K562 (cell line): ENCODE data around the gene TMEM191C. TPM values are rescaled to one million over a fixed set of nuclear protein-coding genes. Genes with fewer than 3 reads are reported as not detected.
"Not testable (repeated sequence)": the region's sequence is repeated elsewhere in the genome, so short reads cannot be mapped to it uniquely, and the experiment has no call there.

Experiments used
- ATAC-seq: fragments of 200-7000 bp; cut with Tn5 transposase; 3 replicates; pipeline ENCODE4 v1.9.1; 2020; ENCODE audit warnings: moderate library complexity
- BruUV-seq: library from RNA; stranded (reverse); fragments of 400-500 nt; replicated peaks from 2 replicates; lab custom pipeline; 2021; lab: Mats Ljungman, UMichigan
- CTCF ChIA-PET: fragments of 300-600 bp; formaldehyde crosslinking; extraction: SDS; loops from one replicate; lab custom pipeline; 2021; ENCODE audit warnings: low intra/inter-chr PET ratio; lab: Yijun Ruan, JAX
- POLR2A ChIA-PET: fragments of 300-600, 350-650 bp; sonication (Branson Sonifier 250); formaldehyde crosslinking; extraction: SDS; loops from one replicate; lab custom pipeline; 2021; ENCODE audit warnings: antibody characterized with exemption, inconsistent platforms; lab: Yijun Ruan, JAX
- DNase-seq, 4 experiments: peaks; one replicate each; pipeline versions ENCODE4 v3.0.0 to v3.0.0-alpha.2; 2011 to 2018; ENCODE audit warnings: low spot score in 3 of 4, mixed read lengths in 3 of 4; ENCODE audit errors: extremely low read depth in 1 of 4
- FAIRE-seq: peaks from 2 replicates; lab custom pipeline; 2011; peaks lifted over from hg19 to GRCh38; lab: Jason Lieb, UNC
- H2AFZ ChIP-seq: 2 replicates; pipeline ENCODE4 v1.6.0; 2011; ENCODE audit warnings: low read depth, low read length, control low read depth, inconsistent platforms
- H3K27ac ChIP-seq: fragments of 200-600 bp; 3 replicates; pipeline ENCODE4 v1.8.0; 2011; ENCODE audit warnings: low read depth, mild to moderate bottlenecking, control low read depth, inconsistent platforms, low read length, moderate library complexity, mixed read lengths; ENCODE audit errors: extremely low read depth
- H3K27me3 ChIP-seq, 2 experiments: fragments of 300-600 bp in 1 of 2; 2 replicates in 1 of 2; 3 replicates in 1 of 2; pipeline versions ENCODE4 v1.6.0 to v1.8.0; 2011; ENCODE audit warnings: inconsistent platforms in 2 of 2, low read length in 2 of 2, mild to moderate bottlenecking in 1 of 2, mixed read lengths in 1 of 2, moderate library complexity in 1 of 2; ENCODE audit not compliant: control insufficient read depth in 2 of 2, insufficient read depth in 2 of 2
- H3K36me3 ChIP-seq: fragments of 300-600 bp; 3 replicates; pipeline ENCODE4 v1.8.0; 2011; ENCODE audit warnings: mild to moderate bottlenecking, low read length, inconsistent platforms; ENCODE audit not compliant: control insufficient read depth, insufficient read depth
- H3K4me1 ChIP-seq, 2 experiments: fragments of 200-600 bp in 1 of 2; replicated peaks in 1 of 2; 2 replicates in 1 of 2; 3 replicates in 1 of 2; pipeline versions ENCODE4 v1.5.1 to v1.8.0; 2011; ENCODE audit warnings: inconsistent platforms in 2 of 2, low read length in 2 of 2, mild to moderate bottlenecking in 1 of 2, mixed read lengths in 1 of 2, moderate library complexity in 1 of 2; ENCODE audit not compliant: control insufficient read depth in 2 of 2, insufficient read depth in 2 of 2
- H3K4me2 ChIP-seq: 2 replicates; pipeline ENCODE4 v1.6.1; 2011; ENCODE audit warnings: low read length, control low read depth, inconsistent platforms, mixed read lengths; ENCODE audit not compliant: insufficient read depth
- H3K4me3 ChIP-seq: fragments of 200-600 bp; sonication (generic), shearing (Covaris generic); 2 replicates; pipeline ENCODE4 v1.5.1; 2016; ENCODE audit warnings: control low read depth, inconsistent platforms
- H3K79me2 ChIP-seq: fragments of 200-600 bp; 3 replicates; pipeline ENCODE4 v1.8.0; 2011; ENCODE audit warnings: low read length, inconsistent platforms; ENCODE audit not compliant: control insufficient read depth, insufficient read depth
- H3K9ac ChIP-seq, 2 experiments: 2 replicates each; pipeline versions ENCODE4 v1.6.0 to v1.6.1; 2011; ENCODE audit warnings: low read depth in 2 of 2, low read length in 2 of 2, control low read depth in 1 of 2, inconsistent platforms in 1 of 2, mild to moderate bottlenecking in 1 of 2, mixed read lengths in 1 of 2; ENCODE audit not compliant: insufficient read depth in 1 of 2
- H3K9me1 ChIP-seq: one replicate; pipeline ENCODE4 v1.6.0; 2011; ENCODE audit warnings: inconsistent platforms, mild to moderate bottlenecking, low read length, moderate library complexity; ENCODE audit not compliant: control insufficient read depth, insufficient read depth
- H3K9me3 ChIP-seq: replicated peaks from 2 replicates; pipeline ENCODE4 v1.5.1; 2011; ENCODE audit warnings: low read depth, low read length, inconsistent platforms; ENCODE audit not compliant: control insufficient read depth, insufficient read depth
- H4K20me1 ChIP-seq: replicated peaks from 2 replicates; pipeline ENCODE4 v1.6.1; 2011; ENCODE audit warnings: low read length, inconsistent platforms, mixed read lengths; ENCODE audit not compliant: control insufficient read depth, insufficient read depth
- CBX3 ChIP-seq, 2 experiments: IDR thresholded peaks; 1 replicate in 1 of 2; 2 replicates in 1 of 2; pipeline ENCODE4 v1.6.1; 2012; ENCODE audit warnings: inconsistent platforms in 2 of 2, low read length in 2 of 2, borderline replicate concordance in 1 of 2, control low read depth in 1 of 2
- ESRRA ChIP-seq: fragments of 450-650 bp; IDR thresholded peaks from 2 replicates; pipeline ENCODE4 v1.6.1; 2014; ENCODE audit warnings: low read depth, mild to moderate bottlenecking, moderate library complexity, borderline replicate concordance
- GABPA ChIP-seq: fragments of 200-800 bp; sonication (Bioruptor generic); conservative IDR thresholded peaks from 2 replicates; pipeline ENCODE4 v1.6.1; 2016; ENCODE audit warnings: low read depth, missing genetic modification characterization, missing compliant biosample characterization
- KLF6 ChIP-seq: fragments of 250-450 bp; sonication (Bioruptor Pico); IDR thresholded peaks from 2 replicates; pipeline ENCODE4 v1.4.0; 2020; ENCODE audit warnings: mild to moderate bottlenecking, moderate library complexity, borderline replicate concordance
- MAZ ChIP-seq, 2 experiments: fragments of 450-650 bp in 1 of 2; sonication (generic) in 1 of 2; formaldehyde crosslinking; IDR thresholded peaks in 1 of 2; conservative IDR thresholded peaks in 1 of 2; 2 replicates each; pipeline versions ENCODE4 v1.4.0 to v1.5.0; 2020; ENCODE audit warnings: mild to moderate bottlenecking in 1 of 2, missing genetic modification reagents in 1 of 2
- NFIC ChIP-seq: fragments of 450-650 bp; IDR thresholded peaks from 2 replicates; pipeline ENCODE4 v1.6.1; 2017; ENCODE audit warnings: mild to moderate bottlenecking, inconsistent platforms
- PHF8 ChIP-seq: fragments of 200-600 bp; sonication (generic); IDR thresholded peaks from 2 replicates; pipeline ENCODE4 v1.6.1; 2012; ENCODE audit warnings: mixed run types, mild to moderate bottlenecking, inconsistent platforms, low read length, moderate library complexity, borderline replicate concordance
- RFX1 ChIP-seq: fragments of 450-650 bp; IDR thresholded peaks from 2 replicates; pipeline ENCODE4 v1.6.1; 2016; ENCODE audit warnings: mild to moderate bottlenecking, moderate library complexity
- SIN3A ChIP-seq, 2 experiments: fragments of 150-350 bp in 1 of 2; IDR thresholded peaks; 2 replicates each; pipeline ENCODE4 v1.6.1; 2011 to 2016; ENCODE audit warnings: borderline replicate concordance in 2 of 2, low read depth in 2 of 2, low read length in 2 of 2, mild to moderate bottlenecking in 2 of 2, moderate library complexity in 2 of 2; ENCODE audit not compliant: control insufficient read depth in 1 of 2
- SPI1 ChIP-seq: IDR thresholded peaks from 2 replicates; pipeline ENCODE4 v1.6.1; 2011; ENCODE audit warnings: low read depth, low read length, control low read depth, borderline replicate concordance
- TRIM28 ChIP-seq: fragments of 450-650 bp; IDR thresholded peaks from 2 replicates; pipeline ENCODE4 v1.6.1; 2017
- ZFP36 ChIP-seq: fragments of 150-350 bp; IDR thresholded peaks from 2 replicates; pipeline ENCODE4 v1.6.1; 2018; ENCODE audit warnings: low read length, low read depth; ENCODE audit not compliant: partially characterized antibody
- ZKSCAN1 ChIP-seq: fragments of 150-350 bp; IDR thresholded peaks from 2 replicates; pipeline ENCODE4 v1.6.1; 2016; ENCODE audit warnings: low read depth, low read length
- ZNF57 ChIP-seq: fragments of 450-650 bp; formaldehyde crosslinking; IDR thresholded peaks from 2 replicates; pipeline ENCODE4 v1.4.0; 2020; ENCODE audit warnings: mild to moderate bottlenecking, moderate library complexity
- WGBS: fragments of 100-300 bp; shearing (Covaris generic); methylation state at CpG from one replicate; pipeline ENCODE4 v1.1.6; 2016; ENCODE audit warnings: low coverage, mixed read lengths; ENCODE audit not compliant: insufficient coverage; ENCODE audit errors: missing lambda C conversion rate; 5-methylcytosine and 5-hydroxymethylcytosine counted together
- in situ Hi-C: fragments of 300-500 bp; cut with MboI; formaldehyde crosslinking; loops from 4 replicates; pipeline ENCODE4 v1.15.0; 2018; ENCODE audit warnings: inconsistent platforms, mixed read lengths
- intact Hi-C: fragments of 100-400 bp; cut with micrococcal nuclease; formaldehyde crosslinking; loops from 2 replicates; pipeline ENCODE4 v1.14.2; 2022
- polyA plus RNA-seq, 8 experiments: library from polyadenylated mRNA; depleted of rRNA in 4 of 8; stranded (reverse) in 5 of 8; unstranded in 3 of 8; fragments of >200 nt; fragmentation: Nextera tagmentation in 2 of 8; fragmentation: Illumina TruSeq in 1 of 8; extraction: Ambion mirVana in 2 of 8; extraction: Trizol in 1 of 8; gene quantifications; 2 replicates each; pipeline versions ENCODE4 v1.2.1 to v1.2.3, GENCODE V29; 2011 to 2014; ENCODE audit warnings: inconsistent platforms in 1 of 8, missing spikeins in 1 of 8
- total RNA-seq, 7 experiments: library from RNA; depleted of rRNA in 6 of 7; stranded (reverse); fragments of >200 nt in 6 of 7; fragmentation: Illumina TruSeq in 2 of 7; extraction: Trizol in 2 of 7; gene quantifications; 2 replicates each; pipeline versions ENCODE4 v1.2.1 to v1.2.3, GENCODE V29; 2011 to 2021; ENCODE audit warnings: low replicate concordance in 1 of 7
- TF ChIP-seq, protein P1 (sequence below): sonication (generic); formaldehyde crosslinking; IDR thresholded peaks from 2 replicates; pipeline ENCODE4 v1.8.0; 2022; ENCODE audit warnings: missing genetic modification reagents, mild to moderate bottlenecking, moderate library complexity, borderline replicate concordance
- TF ChIP-seq, protein P2 (sequence below): fragments of 200-800 bp; sonication (Bioruptor generic); IDR thresholded peaks from 2 replicates; pipeline ENCODE4 v1.6.1; 2017; ENCODE audit warnings: missing genetic modification characterization, missing compliant biosample characterization
- TF ChIP-seq, protein P3 (sequence below): fragments of 450-650 bp; IDR thresholded peaks from 2 replicates; pipeline ENCODE4 v1.6.1; 2016

TMEM191C gene
- total and polyA plus RNA-seq, 9 of the 15 experiments (the other 6 are each of a cell fraction or from before 2014, with no cell fraction given): 0.15 to 7.1 (median 1.1) TPM

DNA sequence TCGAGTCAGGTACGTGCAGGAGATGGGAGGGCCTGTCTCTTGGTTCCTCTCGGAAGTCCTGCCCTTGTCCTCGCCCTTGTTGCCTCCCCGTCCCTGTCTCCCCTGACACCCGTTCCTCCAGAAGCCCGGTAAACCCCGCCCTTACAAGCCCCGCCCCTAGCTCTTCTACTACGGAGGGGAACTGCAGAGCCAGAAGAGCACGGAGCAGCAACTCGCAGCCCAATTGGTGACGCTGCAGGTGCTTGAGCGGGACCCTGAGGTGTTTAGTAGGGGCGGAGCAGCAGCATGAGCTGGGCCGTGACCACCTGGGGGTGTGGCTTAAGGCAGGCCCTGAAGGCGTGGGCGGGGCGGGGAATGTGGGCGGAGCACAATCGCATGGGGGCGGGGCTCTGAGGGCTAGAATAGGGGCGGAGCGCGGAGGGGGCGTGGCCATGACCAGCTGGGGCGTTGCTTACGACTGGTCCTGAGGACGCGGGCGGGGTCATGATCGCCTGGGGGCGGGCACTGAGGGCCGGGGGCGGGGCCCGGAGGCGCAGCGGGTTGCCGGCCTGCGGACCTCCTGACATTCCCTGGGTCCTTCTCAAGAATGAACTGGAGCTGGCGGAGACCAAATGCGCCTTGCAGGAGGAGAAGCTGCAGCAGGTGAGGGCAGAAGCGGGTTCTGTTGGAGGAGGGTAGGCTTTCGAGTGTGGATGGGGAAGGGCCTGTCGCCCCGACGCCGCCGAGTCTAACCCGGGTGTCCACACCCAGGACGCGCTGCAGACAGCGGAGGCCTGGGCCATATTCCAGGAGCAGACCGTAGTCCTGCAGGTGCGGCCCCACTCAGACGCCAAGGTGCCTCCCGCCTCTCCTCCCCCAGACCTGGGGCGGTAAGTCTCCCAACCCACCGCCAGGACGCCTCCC, 1.3 kb downstream of the TMEM191C start:
- H3K79me2 ChIP-seq, H3K9me3 ChIP-seq, BruUV-seq, H3K9me1 ChIP-seq, intact Hi-C loops, H3K36me3 ChIP-seq, H4K20me1 ChIP-seq, CTCF ChIA-PET, in situ Hi-C loops, H3K27me3 ChIP-seq, POLR2A ChIA-PET: not testable (repeated sequence)
- WGBS: under 1% methylated on average over 19 of the region's 60 CpGs
- Histone ChIP-seq H2AFZ (peak overlapping the region; percentile 74), H3K9ac (peak overlapping the region; percentile 26 to 86; a peak in 3 of 4 replicates), H3K4me3 (peak overlapping the region; percentile 42), H3K4me2 (peak overlapping the region; percentile 42; the same call in 1 of the 2 replicates), H3K4me1 (peaks cover 0 to 11% of the 10 kb centered on the region in 2 experiments; a peak in 2 of 5 replicates), H3K27ac (peak overlapping the region; percentile 44; the same call in 1 of the 3 replicates)
- DNase-seq: peak in 1 of 4 experiments; percentile 99
- peak; percentile 19 for FAIRE-seq
- peak; percentile 97 for ATAC-seq
- peak; percentile 90 for TF ChIP-seq ZFP36
- 0 out of 4 replicates have a peak, but pooled peaks of 1 of the 2 experiments have one; percentile 34 for TF ChIP-seq SIN3A (IDR thresholded peaks at IDR 0.05; ENCODE audit: borderline replicate concordance in 2 of 2, control insufficient read depth in 1 of 2, low read depth in 2 of 2, low read length in 2 of 2)
- TF ChIP-seq TRIM28: peak; percentile 18; the same call in 1 of the 2 replicates
- peak in 1 of 2 experiments; percentile 23; a peak in 1 of 3 replicates for TF ChIP-seq CBX3 (IDR thresholded peaks at IDR 0.05; ENCODE audit: borderline replicate concordance in 1 of 2, low read length in 2 of 2)
- peak; percentile 76 for TF ChIP-seq KLF6 (CRISPR knock-in tag)
- TF ChIP-seq ESRRA: peak; percentile 14; the same call in 1 of the 2 replicates
- TF ChIP-seq, protein P1, sequence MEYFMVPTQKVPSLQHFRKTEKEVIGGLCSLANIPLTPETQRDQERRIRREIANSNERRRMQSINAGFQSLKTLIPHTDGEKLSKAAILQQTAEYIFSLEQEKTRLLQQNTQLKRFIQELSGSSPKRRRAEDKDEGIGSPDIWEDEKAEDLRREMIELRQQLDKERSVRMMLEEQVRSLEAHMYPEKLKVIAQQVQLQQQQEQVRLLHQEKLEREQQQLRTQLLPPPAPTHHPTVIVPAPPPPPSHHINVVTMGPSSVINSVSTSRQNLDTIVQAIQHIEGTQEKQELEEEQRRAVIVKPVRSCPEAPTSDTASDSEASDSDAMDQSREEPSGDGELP: peak; percentile 72
- 0 out of 2 replicates have a peak, but pooled peaks have one; percentile 24 for TF ChIP-seq ZNF57
- TF ChIP-seq GABPA (tag): peak; percentile 74
- TF ChIP-seq, protein P2, sequence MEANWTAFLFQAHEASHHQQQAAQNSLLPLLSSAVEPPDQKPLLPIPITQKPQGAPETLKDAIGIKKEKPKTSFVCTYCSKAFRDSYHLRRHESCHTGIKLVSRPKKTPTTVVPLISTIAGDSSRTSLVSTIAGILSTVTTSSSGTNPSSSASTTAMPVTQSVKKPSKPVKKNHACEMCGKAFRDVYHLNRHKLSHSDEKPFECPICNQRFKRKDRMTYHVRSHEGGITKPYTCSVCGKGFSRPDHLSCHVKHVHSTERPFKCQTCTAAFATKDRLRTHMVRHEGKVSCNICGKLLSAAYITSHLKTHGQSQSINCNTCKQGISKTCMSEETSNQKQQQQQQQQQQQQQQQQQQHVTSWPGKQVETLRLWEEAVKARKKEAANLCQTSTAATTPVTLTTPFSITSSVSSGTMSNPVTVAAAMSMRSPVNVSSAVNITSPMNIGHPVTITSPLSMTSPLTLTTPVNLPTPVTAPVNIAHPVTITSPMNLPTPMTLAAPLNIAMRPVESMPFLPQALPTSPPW (CRISPR knock-in tag): peak; percentile 63
- peak; percentile 17; the same call in 1 of the 2 replicates for TF ChIP-seq PHF8
- TF ChIP-seq, protein P3, sequence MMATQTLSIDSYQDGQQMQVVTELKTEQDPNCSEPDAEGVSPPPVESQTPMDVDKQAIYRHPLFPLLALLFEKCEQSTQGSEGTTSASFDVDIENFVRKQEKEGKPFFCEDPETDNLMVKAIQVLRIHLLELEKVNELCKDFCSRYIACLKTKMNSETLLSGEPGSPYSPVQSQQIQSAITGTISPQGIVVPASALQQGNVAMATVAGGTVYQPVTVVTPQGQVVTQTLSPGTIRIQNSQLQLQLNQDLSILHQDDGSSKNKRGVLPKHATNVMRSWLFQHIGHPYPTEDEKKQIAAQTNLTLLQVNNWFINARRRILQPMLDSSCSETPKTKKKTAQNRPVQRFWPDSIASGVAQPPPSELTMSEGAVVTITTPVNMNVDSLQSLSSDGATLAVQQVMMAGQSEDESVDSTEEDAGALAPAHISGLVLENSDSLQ: peak; percentile 61
- peak; percentile 38 for TF ChIP-seq SPI1
- TF ChIP-seq NFIC: 0 out of 2 replicates have a peak, but pooled peaks have one; percentile 11
- TF ChIP-seq RFX1: peak; percentile 59
- TF ChIP-seq MAZ (CRISPR knock-in tag; conservative IDR thresholded peaks at IDR 0.05 in 1 of 2, IDR thresholded peaks at IDR 0.05 in 1 of 2): peak; percentile 34 to 47; a peak in 2 of 4 replicates
- 0 out of 2 replicates have a peak, but pooled peaks have one; percentile 27 for TF ChIP-seq ZKSCAN1
